ENCODE results near the gene HOXA2. TPM values are rescaled to one million over a fixed set of nuclear protein-coding genes. Genes with fewer than 3 reads are reported as not detected.

HOXA2 gene
- total and polyA plus RNA-seq, 4 donors: 0.44 to 3.4 (median 1.5) TPM

GRCh38 chr7:27141923-27142579, 39.6 kb upstream of the HOXA2 start:
- TF ChIP-seq CTCF (IDR thresholded peaks at IDR 0.05; ENCODE audit: control extremely low read depth, extremely low read depth): no peak
- H3K9ac ChIP-seq (ENCODE audit: insufficient read depth in 1 of 2, low read length in 2 of 2): peak overlapping the region; percentile 97 to 100
- WGBS, 2 donors: 33 to 64% methylated on average over 30 of the region's 30 CpGs
- peaks cover 0 to 45% (median 7%) of the 10 kb centered on the region in 4 donors for H3K36me3 ChIP-seq (ENCODE audit: control insufficient read depth in 4 of 4, insufficient read depth in 4 of 4, low read length in 4 of 4)
- H3K4me3 ChIP-seq: peak overlapping the region; percentile 89
- peaks cover 0 to 2% (median 0%) of the 10 kb centered on the region in 4 donors for H3K9me3 ChIP-seq (ENCODE audit: control insufficient read depth in 4 of 4, insufficient read depth in 3 of 4, low read length in 3 of 4)
- peak overlapping the region in 1 of 2 donors; percentile 84 for H3K27ac ChIP-seq (ENCODE audit: low read depth in 1 of 2, low read length in 1 of 2)
- ATAC-seq (ENCODE audit: insufficient read depth, low FRiP score) (no peak), DNase-seq (peak; percentile 61 to 74 (median 62))
- H3K4me1 ChIP-seq (ENCODE audit: control insufficient read depth in 5 of 5, insufficient read depth in 5 of 5, low read length in 5 of 5): peaks cover 0 to 53% (median 0%) of the 10 kb centered on the region in 5 donors
- peaks cover 0 to 44% (median 11%) of the 10 kb centered on the region in 3 donors for H3K27me3 ChIP-seq (ENCODE audit: control insufficient read depth in 3 of 3, insufficient read depth in 3 of 3, low read length in 2 of 3)

GRCh38 chr7:27141137-27141922, 38.8 kb upstream of the HOXA2 start:
- peak overlapping the region; percentile 97 to 100 for H3K9ac ChIP-seq (ENCODE audit: insufficient read depth in 1 of 2, low read length in 2 of 2)
- H3K4me3 ChIP-seq: peak overlapping the region; percentile 89
- peak; percentile 40 to 80 (median 73) for DNase-seq
- peaks cover 0 to 42% (median 7%) of the 10 kb centered on the region in 3 donors for H3K27me3 ChIP-seq (ENCODE audit: control insufficient read depth in 3 of 3, insufficient read depth in 3 of 3, low read length in 2 of 3)
- 49 to 68% methylated on average over 18 of the region's 18 CpGs for WGBS, 2 donors
- no peak for TF ChIP-seq CTCF (IDR thresholded peaks at IDR 0.05; ENCODE audit: control extremely low read depth, extremely low read depth)
- peak overlapping the region in 1 of 2 donors; percentile 84 for H3K27ac ChIP-seq (ENCODE audit: low read depth in 1 of 2, low read length in 1 of 2)
- no peak for ATAC-seq (ENCODE audit: insufficient read depth, low FRiP score)
- peaks cover 0 to 2% (median 0%) of the 10 kb centered on the region in 4 donors for H3K9me3 ChIP-seq (ENCODE audit: control insufficient read depth in 4 of 4, insufficient read depth in 3 of 4, low read length in 3 of 4)
- peaks cover 0 to 45% (median 7%) of the 10 kb centered on the region in 4 donors for H3K36me3 ChIP-seq (ENCODE audit: control insufficient read depth in 4 of 4, insufficient read depth in 4 of 4, low read length in 4 of 4)
- H3K4me1 ChIP-seq (ENCODE audit: control insufficient read depth in 5 of 5, insufficient read depth in 5 of 5, low read length in 5 of 5): peaks cover 0 to 52% (median 0%) of the 10 kb centered on the region in 5 donors

GRCh38 chr7:27140126-27140857, 37.8 kb upstream of the HOXA2 start:
- 45 to 64% methylated on average over 15 of the region's 15 CpGs for WGBS, 2 donors
- TF ChIP-seq CTCF (IDR thresholded peaks at IDR 0.05; ENCODE audit: control extremely low read depth, extremely low read depth): no peak
- DNase-seq (peak in 2 of 3 donors; percentile 29 to 78), ATAC-seq (ENCODE audit: insufficient read depth, low FRiP score) (no peak)
- peaks cover 0 to 57% (median 0%) of the 10 kb centered on the region in 5 donors for H3K4me1 ChIP-seq (ENCODE audit: control insufficient read depth in 5 of 5, insufficient read depth in 5 of 5, low read length in 5 of 5)
- H3K27ac ChIP-seq (ENCODE audit: low read depth in 1 of 2, low read length in 1 of 2): peak overlapping the region in 1 of 2 donors; percentile 87
- H3K36me3 ChIP-seq (ENCODE audit: control insufficient read depth in 4 of 4, insufficient read depth in 4 of 4, low read length in 4 of 4): peaks cover 0 to 45% (median 11%) of the 10 kb centered on the region in 4 donors
- H3K9ac ChIP-seq (ENCODE audit: insufficient read depth in 1 of 2, low read length in 2 of 2): peak overlapping the region; percentile 82 to 100
- H3K9me3 ChIP-seq (ENCODE audit: control insufficient read depth in 4 of 4, insufficient read depth in 3 of 4, low read length in 3 of 4): no peaks in the 10 kb centered on the region
- peak overlapping the region; percentile 51 for H3K4me3 ChIP-seq
- peaks cover 0 to 40% (median 11%) of the 10 kb centered on the region in 3 donors for H3K27me3 ChIP-seq (ENCODE audit: control insufficient read depth in 3 of 3, insufficient read depth in 3 of 3, low read length in 2 of 3)

All from lung (tissue), 12 donors.